ENCODE measurements around the gene ADGRG1.
"Not testable (repeated sequence)": the region's sequence is repeated elsewhere in the genome, so short reads cannot be mapped to it uniquely, and the experiment has no call there.

The ADGRG1 gene

DNA sequence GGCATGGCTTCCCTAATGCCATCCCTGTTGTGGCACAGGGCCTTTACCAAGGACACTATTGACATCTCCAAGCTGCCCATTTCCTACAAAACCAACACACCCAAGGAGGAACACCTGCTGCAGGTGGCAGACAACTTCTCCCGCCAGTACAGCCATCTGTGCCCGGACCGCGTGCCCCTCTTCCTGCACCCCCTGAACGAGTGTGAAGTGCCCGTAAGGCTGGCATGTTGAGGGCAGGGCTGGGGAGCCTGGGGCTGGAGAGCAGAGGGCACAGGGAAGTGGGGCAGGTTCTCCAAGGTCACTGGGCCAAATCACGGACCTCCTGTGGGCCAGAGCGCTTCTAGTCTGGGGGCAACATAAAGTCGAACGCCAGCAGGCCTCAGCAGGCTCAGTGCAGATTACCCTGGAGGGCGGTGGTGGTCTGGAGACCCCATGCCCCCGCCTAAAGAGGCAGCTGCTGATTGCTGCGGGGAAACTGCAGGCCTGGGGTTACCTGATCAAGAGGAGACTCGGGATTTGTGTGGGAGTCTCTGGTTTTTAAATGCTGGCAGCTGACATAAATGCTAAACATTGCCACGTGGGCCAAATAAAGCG is 70.5 kb downstream of the ADGRG1 start:
- no peak for DNase-seq (ENCODE audit: low read depth in 3 of 3)

DNA sequence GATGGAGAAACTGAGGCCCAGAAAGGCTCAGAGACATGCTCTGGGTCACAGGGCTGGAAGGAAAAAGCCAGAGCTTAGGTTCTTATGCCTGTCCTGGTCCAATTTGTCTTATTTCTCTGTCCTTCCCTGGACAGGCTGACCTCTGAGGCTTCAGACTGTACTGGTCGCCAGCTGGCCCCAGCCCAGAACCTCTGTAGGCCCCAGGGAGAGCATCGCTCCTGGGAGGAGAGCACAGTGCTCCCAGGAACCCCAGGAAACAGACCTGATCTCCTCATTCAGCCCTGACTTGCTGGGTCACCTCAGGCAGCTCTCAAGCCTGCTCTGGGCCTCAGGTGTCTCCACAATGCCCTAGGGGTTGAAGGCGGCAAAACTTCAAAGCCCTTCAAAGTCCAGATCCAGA is 71.1 kb downstream of the ADGRG1 start:
- DNase-seq (ENCODE audit: low read depth in 3 of 3): no peak

DNA sequence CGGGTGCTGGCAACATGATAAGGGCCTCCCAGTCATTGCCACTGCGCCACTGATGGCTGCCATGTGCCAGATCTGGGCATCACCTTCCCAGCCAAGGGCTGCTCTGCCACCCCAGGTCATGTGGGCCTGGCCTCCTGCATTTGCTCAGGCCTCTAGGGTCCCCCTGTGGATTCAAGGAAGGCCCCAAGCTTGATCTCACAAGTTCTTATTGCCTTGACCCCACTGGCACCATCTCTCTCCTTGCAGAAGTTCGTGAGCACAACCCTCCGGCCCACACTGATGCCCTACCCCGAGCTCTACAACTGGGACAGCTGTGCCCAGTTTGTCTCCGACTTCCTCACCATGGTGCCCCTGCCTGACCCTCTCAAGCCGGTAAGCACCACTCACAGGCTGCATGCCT is 71.5 kb downstream of the ADGRG1 start:
- DNase-seq (ENCODE audit: low read depth in 3 of 3): no peak

DNA sequence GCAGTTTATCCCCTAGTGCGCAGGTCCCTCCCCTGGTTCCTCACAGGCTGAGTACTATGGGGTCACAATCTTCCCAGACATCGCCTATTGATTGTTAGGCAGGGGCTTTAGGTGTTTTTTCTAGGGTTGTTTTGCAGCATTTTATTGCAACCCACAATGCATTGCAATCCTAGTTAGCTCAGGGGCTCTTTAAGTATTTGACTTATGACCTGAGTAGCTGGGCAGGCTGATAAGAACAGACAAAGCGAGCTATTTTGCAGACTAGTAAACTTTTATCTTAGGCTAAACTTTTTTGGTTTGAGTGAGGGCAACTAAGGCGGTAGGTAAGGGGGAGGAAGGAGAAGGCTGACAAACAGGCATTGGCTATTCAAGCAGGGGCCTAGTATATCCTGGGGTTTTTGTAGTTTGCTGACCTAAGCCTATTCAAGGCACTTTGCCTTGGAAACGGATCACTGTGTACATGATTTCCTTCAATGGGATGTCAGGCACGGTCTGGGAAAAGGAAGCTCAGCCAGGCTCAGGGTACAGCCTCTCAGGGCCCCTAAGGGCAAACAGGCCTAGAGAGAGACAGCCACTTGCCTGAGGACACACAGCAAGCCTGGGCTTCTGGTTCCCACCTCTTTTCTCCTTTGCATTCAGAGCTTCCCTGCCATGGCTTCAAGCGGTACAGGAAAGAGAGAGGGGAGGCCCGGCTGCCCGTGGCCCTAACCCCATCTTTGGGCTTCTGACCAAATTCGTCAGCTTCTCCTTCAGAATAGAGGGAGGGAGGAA is 72.5 kb downstream of the ADGRG1 start:
- no peak for DNase-seq (ENCODE audit: low read depth in 3 of 3)

DNA sequence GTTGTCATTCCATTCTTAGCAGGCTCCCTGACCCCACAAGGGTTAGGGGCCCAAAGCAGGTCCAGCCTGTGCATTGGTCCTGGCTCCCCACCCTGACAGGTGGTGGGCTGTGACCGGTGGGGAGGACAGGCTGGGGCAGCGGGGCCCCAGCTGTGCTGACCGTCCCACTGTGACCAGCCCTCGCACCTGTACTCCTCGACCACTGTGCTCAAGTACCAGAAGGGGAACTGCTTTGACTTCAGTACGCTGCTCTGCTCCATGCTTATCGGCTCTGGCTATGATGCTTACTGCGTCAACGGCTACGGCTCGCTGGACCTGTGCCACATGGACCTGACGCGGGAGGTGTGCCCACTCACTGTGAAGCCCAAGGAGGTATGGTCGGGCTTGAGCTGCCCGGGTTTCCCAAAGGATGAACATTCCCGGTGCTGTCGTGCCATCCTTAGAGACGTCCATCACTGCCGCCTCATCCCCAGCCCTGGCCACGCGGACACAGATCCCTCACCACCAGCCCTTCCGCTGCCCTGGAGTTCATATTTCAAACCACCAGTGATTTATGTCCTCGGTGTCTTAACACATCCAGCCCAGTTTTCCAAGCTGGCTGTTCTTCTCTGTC is 73.4 kb downstream of the ADGRG1 start:
- no peak for DNase-seq (ENCODE audit: low read depth in 3 of 3)

DNA sequence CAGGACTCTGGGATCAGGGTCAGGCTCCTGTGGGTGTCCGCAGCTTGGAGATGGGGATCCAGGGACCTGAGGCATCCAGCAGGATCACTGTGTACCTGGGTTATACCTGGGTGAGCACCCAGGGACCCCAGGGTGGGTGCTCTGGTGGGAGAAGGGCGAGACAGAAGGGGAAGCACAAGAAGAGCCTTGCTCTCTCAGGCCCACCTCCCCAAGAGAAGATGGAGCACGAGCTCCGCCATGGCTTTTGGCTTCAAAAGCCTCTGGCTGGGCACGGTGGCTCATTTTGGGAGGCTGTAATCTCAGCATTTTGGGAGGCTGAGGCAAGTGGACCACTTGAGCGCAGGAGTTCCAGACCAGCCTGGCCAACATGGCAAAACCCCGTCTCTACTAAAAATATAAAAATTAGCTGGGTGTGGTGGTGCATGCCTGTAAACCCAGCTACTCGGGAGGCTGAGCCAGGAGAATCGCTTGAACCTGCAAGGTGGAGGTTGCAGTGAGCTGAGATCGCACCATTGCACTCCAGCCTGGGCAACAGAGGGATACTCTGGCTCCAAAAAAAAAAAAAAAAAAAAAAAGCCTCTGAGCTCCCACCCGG is 75.1 kb downstream of the ADGRG1 start:
- no peak for DNase-seq (ENCODE audit: low read depth in 3 of 3)

DNA sequence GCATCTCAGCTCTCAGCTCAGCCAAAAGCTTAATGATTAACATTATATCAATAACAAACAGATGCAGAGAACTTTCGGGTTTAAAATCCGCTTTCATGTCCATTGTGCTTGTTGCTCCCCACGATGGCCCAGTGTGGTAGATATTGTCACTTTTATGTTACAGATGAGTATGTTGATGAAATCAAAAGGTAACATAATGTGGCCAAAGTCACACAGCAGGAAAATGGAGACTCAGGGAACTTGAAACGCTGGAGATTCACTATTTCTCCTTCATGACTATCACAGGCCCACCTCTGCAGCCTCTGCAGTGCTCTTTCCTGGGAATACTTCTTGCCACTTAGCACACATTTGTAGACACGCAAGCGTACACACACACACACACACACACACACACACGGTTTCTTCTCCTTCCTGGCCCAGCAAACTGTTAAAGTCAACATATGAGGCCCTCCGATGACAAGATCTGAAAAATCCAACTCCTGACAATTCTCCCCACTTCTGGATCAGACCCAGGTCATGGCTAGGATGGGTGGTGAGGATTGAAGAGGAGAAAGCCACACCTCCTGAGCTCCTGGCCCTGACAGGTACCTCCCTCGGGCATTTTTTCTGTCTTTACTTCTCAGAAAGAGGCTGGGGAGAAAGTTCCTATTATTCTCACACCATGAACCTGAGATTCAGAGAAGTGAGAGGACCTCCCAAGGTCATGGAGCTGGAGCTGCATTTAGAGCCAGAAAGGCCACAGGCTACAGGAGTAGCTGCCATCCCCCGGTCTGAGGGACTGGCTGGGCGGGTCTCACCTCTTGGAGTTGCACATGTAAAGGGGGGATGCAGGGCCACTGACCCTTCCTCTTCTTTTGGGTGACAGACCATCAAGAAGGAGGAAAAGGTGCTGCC is 75.8 kb downstream of the ADGRG1 start:
- no peak for DNase-seq (ENCODE audit: low read depth in 3 of 3)

DNA sequence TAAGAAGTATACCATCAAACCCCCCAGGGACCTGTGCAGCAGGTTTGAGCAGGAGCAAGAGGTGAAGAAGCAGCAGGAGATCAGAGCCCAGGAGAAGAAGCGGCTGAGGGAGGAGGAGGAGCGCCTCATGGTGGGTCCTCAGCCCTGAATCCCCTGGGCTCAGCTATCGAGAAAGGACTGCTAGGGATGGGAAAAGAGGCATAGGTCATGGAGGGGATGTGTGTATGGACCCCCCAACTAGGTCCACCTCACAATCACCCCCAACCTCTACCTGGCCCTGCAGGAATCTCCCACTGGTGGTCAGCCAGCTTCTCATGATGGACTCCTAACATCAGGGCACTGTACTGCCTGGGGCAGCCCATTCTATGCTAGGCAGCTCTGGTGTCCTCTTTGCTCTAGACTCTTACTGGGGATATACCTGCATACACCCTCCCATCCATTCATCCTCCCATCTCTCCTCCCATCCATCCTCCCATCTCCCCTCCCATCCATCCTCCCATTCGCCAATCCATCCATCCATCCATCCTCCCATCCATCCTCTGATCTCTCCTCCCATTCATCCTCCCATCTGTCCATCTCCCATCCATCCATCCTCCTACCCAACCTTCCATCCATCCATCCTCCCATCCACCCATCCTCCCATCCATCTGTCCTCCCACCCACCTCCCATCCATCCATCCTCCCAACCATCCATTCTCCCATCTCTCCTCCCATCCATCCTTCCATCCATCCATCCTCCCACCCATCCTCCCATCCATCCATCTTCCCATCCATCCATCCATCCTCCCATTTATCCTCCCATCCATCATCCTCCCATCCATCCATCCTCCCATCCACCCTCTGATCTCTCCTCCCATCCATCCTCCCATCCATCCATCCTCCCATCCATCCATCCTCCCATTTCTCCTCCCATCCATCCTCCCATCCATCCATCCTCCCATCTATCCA is 76.7 kb downstream of the ADGRG1 start:
- DNase-seq (ENCODE audit: low read depth in 3 of 3): no peak

DNA sequence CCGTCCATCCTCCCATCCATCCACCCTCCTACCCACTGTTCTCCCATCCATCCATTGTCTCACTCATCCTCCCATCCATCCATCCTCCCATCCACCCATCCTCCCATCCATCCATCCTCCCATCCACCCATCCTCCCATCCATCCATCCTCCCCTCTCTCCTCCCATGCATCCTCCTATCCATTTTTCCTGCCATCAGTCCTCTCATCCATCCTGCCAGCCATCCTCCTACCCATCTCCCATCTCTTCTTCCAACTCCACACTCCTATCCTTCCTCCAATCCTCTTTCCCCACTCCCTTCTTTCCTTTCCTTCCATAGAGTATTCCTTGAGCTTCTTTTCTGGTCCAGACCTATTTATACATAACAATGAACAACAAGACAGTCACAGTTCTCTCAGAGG is 78.3 kb downstream of the ADGRG1 start:
- no peak for DNase-seq (ENCODE audit: low read depth in 3 of 3)

DNA sequence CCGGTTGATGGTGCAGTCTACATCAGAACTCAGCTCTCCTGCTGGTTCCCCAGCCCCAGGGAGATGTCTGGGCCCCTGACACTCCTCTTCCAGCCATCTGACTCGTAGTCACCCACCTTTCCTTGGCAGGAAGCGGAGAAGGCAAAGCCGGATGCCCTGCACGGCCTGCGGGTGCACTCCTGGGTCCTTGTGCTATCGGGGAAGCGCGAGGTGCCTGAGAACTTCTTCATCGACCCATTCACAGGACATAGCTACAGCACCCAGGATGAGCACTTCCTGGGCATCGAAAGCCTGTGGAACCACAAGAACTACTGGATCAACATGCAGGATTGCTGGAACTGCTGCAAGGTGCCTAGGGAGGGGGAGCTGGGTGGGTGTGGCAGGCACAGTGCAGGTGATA is 78.9 kb downstream of the ADGRG1 start:
- DNase-seq (ENCODE audit: low read depth in 3 of 3): no peak

DNA sequence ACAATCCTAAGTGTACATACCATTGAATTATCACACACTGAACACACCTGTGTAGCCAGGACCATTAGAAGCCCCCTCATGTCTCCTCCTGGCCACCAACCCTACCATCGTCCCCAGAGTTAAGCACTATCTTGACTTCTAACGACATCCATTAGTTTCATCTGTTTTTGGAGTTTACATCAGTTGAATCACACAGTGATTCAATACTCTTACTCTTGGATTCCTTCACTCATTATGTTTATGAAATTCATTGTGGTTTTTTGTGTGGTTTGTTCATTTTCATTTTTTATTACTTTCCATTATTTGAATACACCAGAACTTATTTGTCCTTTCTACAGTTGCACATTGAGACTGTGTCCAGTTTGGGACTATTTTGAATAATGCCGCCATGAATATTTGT is 79.7 kb downstream of the ADGRG1 start:
- DNase-seq (ENCODE audit: low read depth in 3 of 3): no peak

DNA sequence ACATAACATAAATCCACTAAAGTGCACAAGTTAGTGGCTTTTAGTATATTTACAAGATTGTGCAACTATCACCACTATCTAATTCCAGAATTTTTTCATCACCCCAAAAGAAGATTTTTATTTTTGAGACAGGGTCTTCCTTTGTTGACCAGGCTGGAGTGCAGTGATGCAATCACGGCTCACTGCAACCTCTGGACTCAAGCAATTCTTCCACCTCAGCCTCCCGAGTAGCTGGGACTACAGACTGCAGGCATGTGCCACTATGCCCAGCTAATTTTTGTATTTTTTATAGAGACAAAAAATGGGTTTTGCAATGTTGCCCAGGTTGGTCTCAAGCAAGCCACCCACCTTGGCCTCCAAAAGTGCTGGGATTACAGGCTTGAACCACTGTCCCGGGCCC is 81.2 kb downstream of the ADGRG1 start:
- no peak for DNase-seq (ENCODE audit: low read depth in 3 of 3)

DNA sequence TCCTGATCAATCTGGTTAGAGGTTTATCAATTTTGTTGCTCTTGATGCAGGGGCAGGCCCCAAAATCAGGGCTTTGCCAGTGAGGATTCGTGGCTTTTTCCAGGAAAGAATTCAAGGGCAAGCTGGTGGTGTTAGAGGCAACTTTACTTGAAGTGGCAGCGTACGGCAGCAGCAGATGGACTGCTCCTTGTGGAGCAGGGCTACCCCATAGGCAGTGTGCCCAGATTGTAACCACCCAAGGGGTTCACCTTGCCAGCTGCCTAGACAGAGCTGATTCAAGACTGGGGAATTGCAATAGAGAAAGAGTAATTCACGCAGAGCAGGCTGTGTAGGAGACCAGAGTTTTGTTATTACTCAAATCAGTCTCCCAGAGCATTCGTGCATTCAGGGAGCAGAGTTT is 82.9 kb downstream of the ADGRG1 start:
- no peak for DNase-seq (ENCODE audit: low read depth in 3 of 3)

DNA sequence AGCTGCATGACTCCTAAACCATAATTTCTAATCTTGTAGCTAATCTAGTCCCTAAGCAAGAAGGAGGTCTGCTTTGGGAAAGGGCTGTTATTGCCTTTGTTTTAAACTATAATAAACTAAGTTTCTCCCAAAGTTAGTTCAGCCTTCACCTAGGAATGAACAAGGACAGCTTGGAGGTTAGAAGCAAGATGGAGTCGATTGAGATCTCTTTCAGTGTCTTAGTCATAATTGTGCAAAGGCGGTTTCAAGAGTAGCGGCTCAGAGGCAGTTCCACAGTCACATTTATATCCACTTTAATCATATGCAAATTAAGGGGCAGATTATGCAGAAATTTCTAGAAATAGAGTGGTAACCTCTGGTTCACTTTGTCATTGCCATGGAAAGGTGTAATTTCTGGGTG is 83.6 kb downstream of the ADGRG1 start:
- DNase-seq (ENCODE audit: low read depth in 3 of 3): no peak

DNA sequence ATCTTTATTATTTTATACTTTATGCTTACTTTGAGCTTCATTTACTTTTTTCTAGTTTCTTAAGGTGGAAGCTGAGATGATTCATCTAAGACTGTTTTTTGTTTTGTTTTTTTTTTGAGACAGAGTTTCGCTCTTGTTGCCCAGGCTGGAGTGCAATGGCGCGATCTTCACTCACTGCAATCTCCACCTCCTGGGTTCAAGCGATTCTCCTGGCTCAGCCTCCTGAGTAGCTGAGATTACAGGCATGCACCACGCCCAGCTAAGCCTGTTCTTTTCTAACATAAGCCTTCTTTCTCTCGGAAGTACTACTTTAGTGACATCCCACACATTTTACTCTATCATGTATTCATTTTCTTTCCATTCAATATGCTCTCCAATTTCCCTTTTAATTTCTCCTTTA is 84.1 kb downstream of the ADGRG1 start:
- DNase-seq (ENCODE audit: low read depth in 3 of 3): not testable (repeated sequence)

DNA sequence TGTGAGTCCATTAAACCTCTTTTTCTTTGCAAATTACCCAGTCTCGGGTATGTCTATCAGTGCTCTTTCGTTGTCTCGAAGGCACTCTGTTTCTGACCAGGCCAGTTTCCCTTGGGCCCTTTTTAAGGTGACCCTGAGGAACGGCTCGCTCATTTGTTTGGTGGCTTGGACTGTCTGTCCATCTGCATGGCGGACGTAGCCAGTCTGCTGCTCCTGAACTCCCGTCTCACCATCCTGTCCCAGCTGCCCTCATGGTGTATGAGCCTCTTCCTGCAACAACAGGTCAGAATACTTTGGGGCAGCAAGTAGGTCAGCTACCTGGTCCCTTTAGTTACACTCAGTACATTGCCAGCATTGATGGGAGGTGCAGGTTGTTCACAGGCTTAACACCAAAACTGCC is 85.2 kb downstream of the ADGRG1 start:
- DNase-seq (ENCODE audit: low read depth in 3 of 3): no peak

DNA sequence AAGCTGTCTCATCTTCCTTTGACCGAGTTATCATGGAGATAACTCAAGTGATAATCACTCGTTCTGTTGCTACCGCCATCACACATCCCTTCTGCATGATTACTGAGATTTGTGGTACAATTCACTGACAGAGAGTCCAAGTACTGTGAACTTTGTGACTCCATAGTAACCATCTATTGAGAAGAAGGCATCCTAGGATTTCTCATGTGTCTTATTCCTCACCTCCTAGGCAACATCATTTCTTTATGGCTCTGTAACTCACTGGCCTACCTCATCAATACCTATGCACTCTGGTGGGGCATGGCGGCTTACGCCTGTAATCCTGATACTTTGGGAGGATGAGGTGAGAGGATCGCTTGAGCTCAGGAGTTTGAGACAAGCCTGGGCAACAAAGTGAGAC is 85.6 kb downstream of the ADGRG1 start:
- DNase-seq (ENCODE audit: low read depth in 3 of 3): no peak

Data from stimulated activated CD4-positive, alpha-beta T cell treated with anti-CD3 and anti-CD28 coated beads, TNF-alpha, amount 100 ng/mL, for 4 hours (primary cell).